OCI-M2 (cell line): ENCODE measurements around the gene PHF2.

ENCODE experiments used
- DNase-seq: peaks from one replicate; lab custom pipeline; 2025; ENCODE audit not compliant: unreplicated experiment; lab: John Stamatoyannopoulos, UW

PHF2 gene

GRCh38 chr9:93567271-93567959, 9.0 kb upstream of the PHF2 start:
- no peak for DNase-seq

DNA sequence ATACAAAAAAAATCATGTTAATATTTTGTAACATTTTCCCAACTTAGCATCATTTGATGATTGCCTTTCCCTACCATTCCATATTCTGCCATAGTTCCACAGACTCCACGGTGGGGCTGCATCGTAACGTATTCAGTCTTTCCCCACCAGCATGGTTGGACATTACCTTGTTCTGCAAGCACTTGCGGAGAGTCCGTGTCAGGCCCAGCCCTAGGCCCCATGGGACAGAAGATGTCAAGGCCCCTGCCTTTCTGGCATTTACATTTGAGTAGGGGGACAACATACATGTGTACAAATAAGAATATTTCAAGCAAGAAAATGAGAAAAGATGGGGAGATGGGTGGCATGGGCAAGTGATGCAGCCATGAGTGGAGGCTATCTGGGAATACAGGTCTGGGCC, 8.2 kb upstream of the PHF2 start:
- no peak for DNase-seq

- DNase-seq: no peak
These were observed 6.7 kb upstream of the PHF2 start for GRCh38 chr9:93569621-93570174.

- DNase-seq: no peak
These were observed 4.2 kb upstream of the PHF2 start for GRCh38 chr9:93572221-93572620.

GRCh38 chr9:93572636-93573515, 3.5 kb upstream of the PHF2 start:
- no peak for DNase-seq

DNA sequence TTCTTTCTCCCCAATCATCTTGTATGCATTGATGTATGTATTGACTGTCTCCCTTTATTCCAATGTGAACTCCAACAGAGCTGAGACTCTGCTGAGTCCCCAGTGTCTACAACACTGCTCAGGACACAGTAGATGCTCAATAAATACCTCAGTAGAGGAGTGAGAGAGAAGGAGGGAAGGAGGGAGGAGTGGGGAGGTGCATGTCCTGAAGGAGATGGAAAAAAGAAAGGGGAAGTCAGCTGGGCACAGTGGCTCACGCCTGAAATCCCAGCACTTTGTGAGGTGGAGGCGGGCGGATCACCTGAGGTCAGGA, 2.9 kb upstream of the PHF2 start:
- DNase-seq: no peak

DNA sequence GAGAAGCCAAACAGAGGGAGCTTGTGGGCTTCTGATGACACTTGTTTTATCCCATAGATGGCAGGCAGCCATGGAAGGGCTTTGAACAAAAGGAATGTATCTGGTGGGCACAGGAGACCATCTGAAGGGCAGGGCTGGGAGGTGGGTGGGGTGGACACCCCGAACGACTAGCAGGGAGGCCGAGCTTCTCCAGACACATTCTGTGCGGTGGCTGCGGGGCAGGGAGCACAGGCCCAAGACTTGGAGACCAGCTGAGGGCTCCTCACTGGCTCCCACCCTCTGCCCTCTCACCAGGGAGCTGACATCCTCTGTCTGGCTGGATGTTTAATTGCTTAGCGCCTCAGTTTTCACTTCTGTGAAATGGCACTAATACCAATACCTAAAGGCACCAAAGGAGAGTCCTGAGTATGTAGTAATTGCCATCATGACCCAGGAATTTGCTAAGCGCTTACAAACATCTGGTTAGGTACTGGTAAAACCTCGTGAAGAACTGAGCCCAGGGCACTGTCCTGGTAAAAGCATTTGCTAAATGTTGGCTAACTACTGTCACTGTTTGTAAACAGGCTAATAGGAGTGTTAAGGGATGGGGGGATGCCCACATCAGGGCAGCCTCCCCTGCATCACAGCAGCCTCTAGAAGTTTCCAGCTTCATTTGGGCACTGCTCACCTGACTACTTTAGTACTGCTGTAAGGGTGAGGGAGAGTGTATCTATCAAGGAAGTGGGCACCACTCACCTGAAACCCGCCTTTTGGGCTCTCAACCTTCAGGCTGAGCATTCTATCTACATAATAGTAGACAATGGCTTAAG, 2.1 kb upstream of the PHF2 start:
- no peak for DNase-seq

- no peak for DNase-seq
These were observed 1.2 kb upstream of the PHF2 start for GRCh38 chr9:93574900-93575795.

GRCh38 chr9:93575796-93576257, 557 bp upstream of the PHF2 start:
- no peak for DNase-seq

DNA sequence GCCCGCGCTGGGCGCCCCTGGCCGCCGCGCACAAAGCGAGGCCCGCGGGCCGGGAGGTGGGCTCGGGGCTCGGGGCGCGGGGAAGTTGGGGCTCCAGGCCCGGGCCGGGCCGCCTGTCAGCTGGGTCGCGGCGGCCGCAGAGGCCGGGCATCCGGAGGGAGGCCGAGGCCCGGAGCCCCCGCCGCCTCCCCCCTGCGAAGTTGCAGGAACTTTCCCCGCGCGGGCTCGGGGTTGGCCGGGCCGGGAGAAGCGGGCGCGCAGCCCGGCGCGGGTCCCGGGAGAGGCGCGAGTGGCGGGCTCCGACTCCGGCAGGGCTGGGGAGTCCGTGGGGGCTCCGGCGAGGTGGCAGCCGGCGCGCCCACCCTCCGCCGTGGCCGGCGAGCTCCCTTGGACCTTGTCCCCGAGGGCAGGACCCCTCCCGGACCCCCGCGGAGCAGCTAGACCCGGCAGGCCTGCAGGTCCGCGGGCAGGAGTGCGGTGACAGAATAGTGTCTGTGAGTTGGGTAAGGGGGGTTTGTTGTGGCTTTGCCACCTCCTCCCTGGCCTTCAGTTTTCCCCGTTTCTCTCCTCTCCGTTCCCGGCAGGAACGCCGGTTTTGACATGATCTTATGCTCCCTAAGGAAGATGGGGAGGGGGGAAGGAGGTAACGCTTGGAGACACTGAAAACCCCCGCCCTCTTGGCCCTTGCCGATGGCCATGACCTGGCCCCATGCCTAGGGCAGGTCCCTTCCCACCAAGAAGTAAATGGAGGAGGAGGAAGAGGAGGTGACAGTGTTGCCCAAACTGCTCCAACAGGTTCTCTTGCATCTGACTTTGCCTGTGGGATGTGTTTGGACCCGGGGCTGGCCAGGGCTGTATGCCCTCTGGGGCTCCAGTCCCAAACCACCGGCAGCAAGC, 942 bp downstream of the PHF2 start:
- DNase-seq: no peak

- no peak for DNase-seq
These were observed 1.7 kb downstream of the PHF2 start for GRCh38 chr9:93577975-93578682.

DNA sequence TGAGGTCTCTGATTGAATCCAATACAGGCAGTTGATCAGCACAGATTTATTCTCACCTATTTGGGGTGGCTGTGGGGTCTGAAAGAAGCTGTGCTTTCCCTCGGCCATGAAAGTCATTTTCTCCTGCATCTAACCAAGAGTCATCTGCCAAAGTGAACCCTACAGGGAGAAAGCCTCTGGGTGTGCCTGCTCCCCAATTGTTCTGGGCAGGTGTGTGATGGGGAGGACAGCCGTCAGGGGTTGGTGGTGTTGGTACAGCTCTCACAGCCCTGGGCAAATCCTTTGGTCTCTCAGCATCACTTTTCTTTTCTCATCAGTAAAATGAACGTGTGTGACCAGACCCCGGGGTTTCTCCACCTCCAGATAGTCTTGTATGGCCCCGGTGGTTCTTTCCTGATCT, 2.5 kb downstream of the PHF2 start:
- no peak for DNase-seq

GRCh38 chr9:93579711-93580516, 3.5 kb downstream of the PHF2 start:
- no peak for DNase-seq

DNA sequence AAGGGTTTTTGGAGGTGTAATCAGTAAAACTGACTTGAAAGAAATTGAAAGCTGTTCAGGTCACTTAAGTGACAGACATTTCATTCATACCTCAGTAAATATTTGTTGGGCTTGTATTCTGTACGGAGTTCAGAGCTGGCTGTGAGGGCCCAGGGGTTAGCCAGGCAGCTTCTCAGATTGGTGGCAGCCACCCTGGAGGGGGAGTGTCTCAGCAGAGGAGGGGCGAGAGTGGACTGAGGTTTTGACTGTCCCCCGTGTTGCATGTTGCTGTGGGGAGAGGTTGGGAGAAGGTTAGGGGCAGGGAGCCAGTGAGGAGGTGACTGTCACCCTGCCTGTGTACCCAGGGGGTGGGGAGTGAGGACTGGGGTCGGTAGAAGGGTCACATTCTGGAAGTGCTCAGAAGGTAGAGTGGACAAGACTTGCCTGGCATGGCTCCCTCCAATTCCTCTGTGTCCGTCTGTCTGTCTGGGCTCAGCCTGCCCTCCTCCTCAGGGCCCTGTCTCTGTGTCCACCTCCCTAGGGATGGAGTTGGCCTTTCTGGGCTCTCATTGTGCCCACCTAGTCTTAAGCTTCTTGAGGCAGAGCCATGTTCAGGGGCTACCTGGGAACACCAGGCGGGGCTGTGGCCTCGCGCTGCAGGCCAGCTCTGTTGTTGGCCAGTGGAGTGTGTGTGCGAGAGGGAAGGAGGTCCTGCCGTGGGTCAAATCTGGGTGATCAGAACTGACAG, 4.4 kb downstream of the PHF2 start:
- no peak for DNase-seq

GRCh38 chr9:93582115-93582514, 5.7 kb downstream of the PHF2 start:
- no peak for DNase-seq

DNA sequence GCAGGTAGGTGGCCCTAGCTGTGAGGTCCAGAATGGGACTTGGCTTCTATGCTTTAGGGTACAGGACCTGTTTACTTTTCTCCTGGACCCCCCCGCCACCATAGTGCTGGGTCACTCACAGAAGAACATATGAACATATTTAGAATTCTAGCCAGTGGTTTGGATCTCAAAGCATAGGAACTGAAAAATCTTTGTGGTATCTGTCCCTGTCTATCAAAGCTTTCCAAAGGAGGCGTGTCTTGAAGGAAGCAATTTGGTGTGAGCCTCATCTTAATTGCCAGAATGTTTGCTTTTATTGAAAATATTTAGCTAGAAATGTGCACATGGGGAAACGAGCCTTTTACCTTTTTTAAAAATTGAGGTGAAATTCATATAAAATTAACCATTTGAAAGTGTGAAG, 6.2 kb downstream of the PHF2 start:
- no peak for DNase-seq

DNA sequence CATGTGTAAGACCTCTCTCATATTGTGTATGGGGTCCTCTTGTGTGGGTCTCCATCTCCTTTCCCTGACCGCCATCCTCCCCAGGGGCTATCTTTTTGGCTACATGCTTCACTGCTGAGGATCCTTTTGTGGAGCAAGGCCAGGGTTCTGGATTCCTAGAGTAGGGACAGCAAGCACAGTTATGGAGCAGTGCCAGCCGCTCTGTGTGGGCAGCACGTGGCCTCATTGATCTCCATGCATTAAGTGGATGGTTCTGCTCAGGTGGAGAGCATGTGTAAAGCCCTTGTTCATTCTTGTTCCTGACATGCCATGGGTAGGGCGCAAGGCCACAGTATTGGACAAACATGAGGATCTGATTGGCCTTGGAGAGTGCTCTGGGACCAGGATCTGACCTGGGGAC, 8.9 kb downstream of the PHF2 start:
- no peak for DNase-seq
